DMS53 treated with DMSO at 0.1 percent for 48 hours (cell line): Measurements from ENCODE around the gene RPL22.
A peak's percentile ranks its signal among the peaks of the same experiment; 100 is the strongest.

Experiments used
- DNase-seq: peaks from one replicate; lab custom pipeline; 2025; ENCODE audit not compliant: unreplicated experiment; lab: John Stamatoyannopoulos, UW

The RPL22 gene

GRCh38 chr1:6175411-6175828 lies 24.0 kb downstream of the RPL22 start:
- DNase-seq: no peak

- no peak for DNase-seq
Measured at GRCh38 chr1:6174621-6175410, 24.6 kb downstream of the RPL22 start.

- DNase-seq: no peak
Measured at GRCh38 chr1:6172549-6172948, 26.8 kb downstream of the RPL22 start.

GRCh38 chr1:6171548-6172124 lies 27.8 kb downstream of the RPL22 start:
- DNase-seq: no peak

- no peak for DNase-seq
Measured at GRCh38 chr1:6170742-6171201, 28.6 kb downstream of the RPL22 start.

GRCh38 chr1:6170116-6170741 lies 29.2 kb downstream of the RPL22 start:
- no peak for DNase-seq

GRCh38 chr1:6168947-6169586 lies 30.3 kb downstream of the RPL22 start:
- DNase-seq: no peak

GRCh38 chr1:6167391-6168303 lies 31.7 kb downstream of the RPL22 start:
- no peak for DNase-seq

GRCh38 chr1:6166655-6167390 lies 32.6 kb downstream of the RPL22 start:
- DNase-seq: no peak

GRCh38 chr1:6166221-6166620 lies 33.2 kb downstream of the RPL22 start:
- DNase-seq: no peak

- DNase-seq: no peak
Measured at GRCh38 chr1:6165441-6165985, 33.9 kb downstream of the RPL22 start.

GRCh38 chr1:6165027-6165426 lies 34.4 kb downstream of the RPL22 start:
- no peak for DNase-seq

GRCh38 chr1:6163973-6164617 lies 35.3 kb downstream of the RPL22 start:
- DNase-seq: no peak

GRCh38 chr1:6163191-6163972 lies 36.0 kb downstream of the RPL22 start:
- DNase-seq: no peak

- DNase-seq: no peak
Measured at GRCh38 chr1:6162773-6163172, 36.6 kb downstream of the RPL22 start.

GRCh38 chr1:6162341-6162740 lies 37.1 kb downstream of the RPL22 start:
- DNase-seq: no peak

- no peak for DNase-seq
Measured at GRCh38 chr1:6158181-6158580, 41.2 kb downstream of the RPL22 start.

- peak; percentile 87 for DNase-seq
Measured at GRCh38 chr1:6157528-6158174, 41.7 kb downstream of the RPL22 start.
